ENCODE measurements around the gene CLCN4.

DNA sequence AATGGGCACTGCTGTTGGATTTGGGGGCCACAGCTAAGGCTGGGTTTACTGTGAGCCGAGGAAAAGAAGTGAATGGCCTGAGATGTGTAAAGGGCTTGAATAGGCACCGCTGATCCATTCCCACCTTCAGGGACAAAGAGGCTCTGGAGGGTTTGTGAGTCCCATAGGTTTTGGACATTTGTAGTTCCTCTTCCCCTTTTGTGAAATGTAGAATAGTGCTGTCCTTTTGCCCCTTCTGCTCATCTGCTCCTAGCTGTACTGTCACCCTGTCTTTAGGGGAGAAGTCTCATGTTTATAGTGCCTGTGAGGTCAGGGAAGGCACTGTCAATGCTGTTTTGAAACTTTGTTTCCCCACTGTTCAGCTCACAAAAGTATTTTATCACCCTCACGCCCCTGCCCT is 26.4 kb upstream of the CLCN4 start:
- TF ChIP-seq, protein P1, sequence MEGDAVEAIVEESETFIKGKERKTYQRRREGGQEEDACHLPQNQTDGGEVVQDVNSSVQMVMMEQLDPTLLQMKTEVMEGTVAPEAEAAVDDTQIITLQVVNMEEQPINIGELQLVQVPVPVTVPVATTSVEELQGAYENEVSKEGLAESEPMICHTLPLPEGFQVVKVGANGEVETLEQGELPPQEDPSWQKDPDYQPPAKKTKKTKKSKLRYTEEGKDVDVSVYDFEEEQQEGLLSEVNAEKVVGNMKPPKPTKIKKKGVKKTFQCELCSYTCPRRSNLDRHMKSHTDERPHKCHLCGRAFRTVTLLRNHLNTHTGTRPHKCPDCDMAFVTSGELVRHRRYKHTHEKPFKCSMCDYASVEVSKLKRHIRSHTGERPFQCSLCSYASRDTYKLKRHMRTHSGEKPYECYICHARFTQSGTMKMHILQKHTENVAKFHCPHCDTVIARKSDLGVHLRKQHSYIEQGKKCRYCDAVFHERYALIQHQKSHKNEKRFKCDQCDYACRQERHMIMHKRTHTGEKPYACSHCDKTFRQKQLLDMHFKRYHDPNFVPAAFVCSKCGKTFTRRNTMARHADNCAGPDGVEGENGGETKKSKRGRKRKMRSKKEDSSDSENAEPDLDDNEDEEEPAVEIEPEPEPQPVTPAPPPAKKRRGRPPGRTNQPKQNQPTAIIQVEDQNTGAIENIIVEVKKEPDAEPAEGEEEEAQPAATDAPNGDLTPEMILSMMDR (IDR thresholded peaks at IDR 0.05), result no peak
- TF ChIP-seq POLR2A (IDR thresholded peaks at IDR 0.05), result no peak

Data from tibial nerve (tissue), 3 donors.